GM21526 (cell line): ENCODE measurements around the gene NAA80.
"Not testable (repeated sequence)": the region's sequence is repeated elsewhere in the genome, so short reads cannot be mapped to it uniquely, and the experiment has no call there.

Experiments
- ATAC-seq: cut with Tn5 transposase; IDR thresholded peaks from one replicate; pipeline ENCODE4 v1.9.1; 2021; ENCODE audit warnings: moderate library complexity; ENCODE audit not compliant: unreplicated experiment, low FRiP score

The NAA80 gene

GRCh38 chr3:50272911-50273688, 26.1 kb downstream of the NAA80 start:
- peak; percentile 56 for ATAC-seq

DNA sequence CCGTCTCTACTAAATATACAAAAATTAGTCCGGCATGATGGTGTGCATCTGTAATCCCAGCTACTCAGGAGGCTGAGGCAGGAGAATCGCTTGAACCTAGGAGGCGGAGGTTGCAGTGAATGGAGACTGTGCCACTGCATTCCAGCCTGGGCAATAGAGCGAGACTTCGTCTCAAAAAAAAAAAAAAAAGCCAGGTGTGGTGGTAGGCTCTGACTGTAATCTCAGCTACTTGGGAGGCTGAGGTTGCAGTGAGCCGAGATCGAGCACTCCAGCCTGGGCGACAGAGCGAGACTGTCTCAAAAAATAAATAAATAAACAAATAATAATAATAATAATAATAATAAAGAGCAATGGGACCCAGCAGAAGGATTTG, 26.7 kb downstream of the NAA80 start:
- ATAC-seq = not testable (repeated sequence)

GRCh38 chr3:50271314-50271936, 27.8 kb downstream of the NAA80 start:
- ATAC-seq = no peak

GRCh38 chr3:50270422-50271224, 28.6 kb downstream of the NAA80 start:
- no peak for ATAC-seq

- ATAC-seq = no peak
These were observed 29.2 kb downstream of the NAA80 start for GRCh38 chr3:50269977-50270413.

GRCh38 chr3:50269460-50269859, 29.7 kb downstream of the NAA80 start:
- ATAC-seq = no peak

DNA sequence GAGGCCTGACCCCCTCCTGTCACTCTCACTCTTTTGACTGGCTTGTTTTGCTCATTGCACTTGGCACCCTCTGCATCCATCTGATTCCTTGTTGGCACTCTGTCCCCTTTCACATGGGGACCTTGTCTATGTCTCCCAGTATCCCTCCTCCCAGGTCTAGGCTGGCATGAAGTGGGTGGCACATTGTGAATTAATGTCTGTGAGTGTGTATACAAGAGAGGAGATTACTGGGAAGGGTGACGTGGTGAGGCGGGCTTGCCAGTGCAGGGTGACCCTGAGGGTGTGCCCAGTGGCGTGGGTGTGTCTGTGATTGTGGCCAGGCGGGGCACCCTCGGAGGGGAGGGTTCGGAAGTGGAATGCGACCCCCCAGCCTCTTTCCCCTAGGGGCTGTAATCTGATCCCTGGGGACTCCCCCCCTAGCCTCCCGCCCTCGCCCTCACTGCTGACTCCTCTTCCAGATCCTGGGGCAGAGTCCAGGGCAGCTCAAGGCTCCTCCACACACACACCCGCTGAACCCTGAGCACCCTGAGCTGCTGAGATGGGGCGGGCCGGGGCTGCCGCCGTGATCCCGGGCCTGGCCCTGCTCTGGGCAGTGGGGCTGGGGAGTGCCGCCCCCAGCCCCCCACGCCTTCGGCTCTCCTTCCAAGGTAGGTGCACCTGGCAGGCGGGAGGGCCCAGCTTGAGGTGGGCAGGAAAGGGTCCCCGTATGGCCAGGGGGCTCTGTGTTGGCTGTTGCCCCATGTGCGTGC, 30.3 kb downstream of the NAA80 start, which contains the start of gene SEMA3B:
TSS of gene SEMA3B (plus strand) at position 445 of the 749 bp plus-strand sequence. CDS start at position 539, 94 bp downstream.
- ATAC-seq = no peak

DNA sequence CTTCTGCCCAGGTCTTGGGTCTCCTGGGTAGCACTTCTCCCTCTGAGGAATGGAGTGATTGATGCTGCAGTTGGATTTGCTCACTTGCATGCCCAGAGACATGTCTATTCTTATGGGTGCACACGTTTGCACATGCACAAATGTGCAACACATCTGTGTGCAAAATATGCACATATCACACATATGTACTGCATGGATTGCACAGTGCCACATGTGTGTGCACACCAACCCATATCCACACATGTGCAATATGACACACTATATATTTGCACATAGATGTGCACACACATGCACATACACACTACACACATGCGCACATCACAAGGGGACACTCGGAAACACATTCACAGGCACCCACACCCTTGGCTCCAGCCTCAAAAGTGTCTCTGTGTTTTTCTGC, 30.9 kb downstream of the NAA80 start:
- ATAC-seq = no peak

DNA sequence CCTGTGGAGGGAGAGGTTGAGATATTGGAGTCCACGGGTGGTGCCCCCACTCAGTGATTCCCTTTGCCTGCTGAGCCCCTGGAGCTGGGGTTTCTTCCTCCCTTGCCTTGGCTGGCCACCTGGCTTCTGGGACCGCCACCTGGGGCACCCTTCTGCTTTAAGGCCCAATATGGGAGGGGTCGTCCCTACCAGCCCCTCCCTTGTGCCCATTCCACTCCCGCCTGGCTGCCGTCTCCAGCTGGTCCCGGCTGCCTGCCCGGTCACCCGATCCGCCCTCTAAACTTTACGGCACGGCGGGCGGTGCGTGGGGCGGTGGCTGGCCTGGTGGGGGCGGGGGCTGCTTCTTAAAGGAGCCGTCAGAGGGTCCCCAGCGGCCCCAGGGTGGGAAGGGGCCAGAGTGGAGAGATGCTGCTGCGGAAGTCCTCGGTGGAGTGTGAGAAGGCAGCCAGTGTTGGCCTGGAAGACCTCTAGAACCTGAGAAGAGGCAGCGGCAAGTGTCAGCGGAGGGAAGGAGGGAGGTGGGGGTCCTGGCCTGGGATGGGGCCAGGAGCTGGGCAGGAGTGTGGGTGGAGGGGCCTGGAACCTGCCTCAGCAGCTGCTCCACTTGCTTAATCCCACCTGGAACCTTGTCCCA, 31.8 kb downstream of the NAA80 start:
- no peak for ATAC-seq

DNA sequence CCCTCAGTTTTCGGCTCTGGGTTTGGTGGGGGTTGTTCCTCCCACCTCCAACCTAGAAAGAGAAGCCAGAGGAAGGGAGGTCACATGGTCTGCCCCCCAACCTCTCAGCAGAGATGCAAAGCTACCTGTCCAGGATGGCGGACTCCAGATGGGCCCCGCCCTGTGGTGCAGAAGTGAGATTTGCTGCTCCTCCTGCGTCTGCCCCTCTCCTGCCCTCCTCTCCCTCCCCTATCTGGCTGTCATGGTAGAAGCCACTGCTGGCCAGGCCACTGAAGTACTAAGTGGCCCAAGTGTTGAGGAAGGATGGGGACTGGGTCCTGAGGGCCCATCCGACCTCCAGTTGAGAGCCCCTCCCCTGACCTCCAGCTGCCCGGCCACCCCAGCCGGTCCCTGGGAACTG, 32.4 kb downstream of the NAA80 start:
- ATAC-seq = no peak

- no peak for ATAC-seq
These were observed 33.2 kb downstream of the NAA80 start for GRCh38 chr3:50266017-50266416.

- ATAC-seq = no peak
These were observed 33.6 kb downstream of the NAA80 start for GRCh38 chr3:50265571-50265970.

GRCh38 chr3:50264964-50265485, 34.2 kb downstream of the NAA80 start:
- no peak for ATAC-seq

GRCh38 chr3:50264383-50264963, 34.7 kb downstream of the NAA80 start:
- ATAC-seq = no peak

- ATAC-seq = no peak
These were observed 35.5 kb downstream of the NAA80 start for GRCh38 chr3:50263478-50264382.

- ATAC-seq = no peak
These were observed 36.4 kb downstream of the NAA80 start for GRCh38 chr3:50262778-50263177.

GRCh38 chr3:50262200-50262599, 37.0 kb downstream of the NAA80 start:
- not testable (repeated sequence) for ATAC-seq

DNA sequence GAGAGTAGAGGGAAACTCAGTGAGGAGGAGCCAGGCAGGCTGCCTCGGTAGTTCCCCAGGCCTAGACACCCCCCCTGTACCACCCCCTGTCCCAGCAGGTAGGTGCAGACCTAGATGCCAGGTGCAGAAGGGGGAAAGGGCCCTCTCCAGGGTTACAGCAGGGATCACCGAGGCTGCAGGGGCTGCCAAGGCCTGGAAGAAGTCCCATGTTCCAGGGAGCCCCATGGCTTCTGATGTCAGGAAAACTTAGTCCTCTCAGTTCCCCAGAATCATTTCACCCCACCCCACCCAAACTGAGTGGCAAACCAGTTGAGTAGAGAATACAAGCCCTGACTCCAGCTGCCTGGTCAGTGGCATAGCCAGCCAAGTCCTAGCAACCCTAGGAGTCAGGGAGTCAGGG, 37.7 kb downstream of the NAA80 start:
- ATAC-seq = no peak
